ENCODE measurements around the gene ST3GAL3.

GRCh38 chr1:43944860-43945259 is 237.5 kb downstream of the ST3GAL3 start:
- TF ChIP-seq EZH2 (IDR thresholded peaks at IDR 0.05; ENCODE audit: low read depth) (no peak), CTCF (conservative IDR thresholded peaks at IDR 0.05) (no peak)

Data from PC-9 (cell line).